ENCODE measurements around the gene UGT8.
"Not testable (repeated sequence)": the region's sequence is repeated elsewhere in the genome, so short reads cannot be mapped to it uniquely, and the experiment has no call there.

UGT8 gene

GRCh38 chr4:114598191-114599121 lies at the start of gene UGT8:
Gene UGT8 (plus strand): TSS chr4:114598807. CDS start chr4:114622881, 24,074 bp downstream.
- in situ Hi-C loops (cut with MboI; ENCODE audit: low sequenced_read_pairs): no loop called here

- in situ Hi-C loops (cut with MboI; ENCODE audit: low sequenced_read_pairs): no loop called here
Measured at GRCh38 chr4:114549638-114550037, 49.0 kb upstream of the UGT8 start.

- in situ Hi-C loops (cut with MboI; ENCODE audit: low sequenced_read_pairs): no loop called here
Measured at GRCh38 chr4:114558446-114559020, 40.1 kb upstream of the UGT8 start.

- in situ Hi-C loops (cut with MboI; ENCODE audit: low sequenced_read_pairs): no loop called here
Measured at GRCh38 chr4:114561590-114561989, 37.0 kb upstream of the UGT8 start.

GRCh38 chr4:114562176-114562904 lies 36.3 kb upstream of the UGT8 start:
- in situ Hi-C loops (cut with MboI; ENCODE audit: low sequenced_read_pairs): no loop called here

GRCh38 chr4:114563536-114564315 lies 34.9 kb upstream of the UGT8 start:
- in situ Hi-C loops (cut with MboI; ENCODE audit: low sequenced_read_pairs): no loop called here

- in situ Hi-C loops (cut with MboI; ENCODE audit: low sequenced_read_pairs): no loop called here
Measured at GRCh38 chr4:114577386-114577785, 21.2 kb upstream of the UGT8 start.

- in situ Hi-C loops (cut with MboI; ENCODE audit: low sequenced_read_pairs): no loop called here
Measured at GRCh38 chr4:114582621-114583020, 16.0 kb upstream of the UGT8 start.

GRCh38 chr4:114588305-114588704 lies 10.3 kb upstream of the UGT8 start:
- in situ Hi-C loops (cut with MboI; ENCODE audit: low sequenced_read_pairs): no loop called here

- in situ Hi-C loops (cut with MboI; ENCODE audit: low sequenced_read_pairs): not testable (repeated sequence)
Measured at GRCh38 chr4:114590360-114590759, 8.2 kb upstream of the UGT8 start.

GRCh38 chr4:114593526-114593925 lies 5.1 kb upstream of the UGT8 start:
- in situ Hi-C loops (cut with MboI; ENCODE audit: low sequenced_read_pairs): no loop called here

- in situ Hi-C loops (cut with MboI; ENCODE audit: low sequenced_read_pairs): no loop called here
Measured at GRCh38 chr4:114595207-114595606, 3.4 kb upstream of the UGT8 start.

GRCh38 chr4:114595921-114596320 lies 2.7 kb upstream of the UGT8 start:
- in situ Hi-C loops (cut with MboI; ENCODE audit: low sequenced_read_pairs): no loop called here

- in situ Hi-C loops (cut with MboI; ENCODE audit: low sequenced_read_pairs): no loop called here
Measured at GRCh38 chr4:114597410-114598115, 1.0 kb upstream of the UGT8 start.

GRCh38 chr4:114599231-114599902 lies 760 bp downstream of the UGT8 start:
- in situ Hi-C loops (cut with MboI; ENCODE audit: low sequenced_read_pairs): no loop called here

- in situ Hi-C loops (cut with MboI; ENCODE audit: low sequenced_read_pairs): no loop called here
Measured at GRCh38 chr4:114599903-114600552, 1.4 kb downstream of the UGT8 start.

GRCh38 chr4:114600672-114601071 lies 2.1 kb downstream of the UGT8 start:
- in situ Hi-C loops (cut with MboI; ENCODE audit: low sequenced_read_pairs): no loop called here

GRCh38 chr4:114601304-114602052 lies 2.9 kb downstream of the UGT8 start:
- in situ Hi-C loops (cut with MboI; ENCODE audit: low sequenced_read_pairs): no loop called here

Measured in HL-60/S4 treated with retinoic acid at 250 ng/mL for 4 days and 3 days (cell line).